GM21360 (cell line): Measurements from ENCODE around the gene PATJ.
"Not testable (repeated sequence)": the region's sequence is repeated elsewhere in the genome, so short reads cannot be mapped to it uniquely, and the experiment has no call there.

Experiments used
- ATAC-seq: cut with Tn5 transposase; IDR thresholded peaks from one replicate; pipeline ENCODE4 v1.9.1; 2021; ENCODE audit warnings: mild to moderate bottlenecking, moderate library complexity; ENCODE audit not compliant: unreplicated experiment

PATJ gene

DNA sequence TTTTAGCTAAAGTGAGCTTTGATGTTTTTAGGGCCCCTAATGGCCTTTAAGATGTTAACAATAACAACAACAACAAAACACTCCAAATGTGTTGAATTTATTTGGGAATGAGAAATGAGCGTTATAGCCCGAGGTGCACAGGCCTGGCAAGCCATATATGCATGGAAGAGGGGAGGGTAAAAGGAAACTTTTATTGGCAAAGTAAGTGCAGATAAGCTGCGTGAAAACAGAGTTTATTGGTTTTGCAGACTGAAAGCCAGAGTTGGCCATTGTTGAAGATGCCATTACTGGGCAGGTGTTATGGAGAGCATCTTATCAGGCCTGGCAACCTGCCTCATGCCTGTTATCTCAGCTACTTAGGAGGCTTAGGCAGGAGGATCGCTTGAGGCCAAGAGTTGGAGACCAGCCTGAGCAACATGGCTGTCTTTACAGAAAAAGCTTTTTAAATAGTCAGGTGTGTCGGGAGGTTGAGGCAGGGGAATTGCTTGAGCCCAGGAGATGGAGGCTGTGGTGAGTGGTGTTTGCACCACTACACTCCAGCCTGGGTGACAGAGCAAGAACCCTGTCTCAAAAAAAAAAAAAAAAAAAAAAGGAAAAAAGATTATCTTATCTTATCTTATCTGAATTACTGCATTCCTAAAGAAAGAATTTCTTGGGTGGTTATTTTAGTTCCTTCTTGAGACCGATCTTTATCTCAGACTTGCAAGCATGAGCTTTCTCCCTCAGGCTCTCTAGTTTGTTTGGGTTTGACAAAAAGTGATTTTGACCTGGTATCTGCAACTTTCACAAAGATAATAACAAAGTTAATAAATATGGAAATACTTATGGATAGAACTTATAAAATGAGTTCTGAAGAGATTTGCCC, 1.7 kb downstream of the PATJ start:
- no peak for ATAC-seq

- no peak for ATAC-seq
Observed at GRCh38 chr1:61746813-61747212, 4.5 kb downstream of the PATJ start.

GRCh38 chr1:61748566-61748965, 6.3 kb downstream of the PATJ start:
- ATAC-seq = no peak

DNA sequence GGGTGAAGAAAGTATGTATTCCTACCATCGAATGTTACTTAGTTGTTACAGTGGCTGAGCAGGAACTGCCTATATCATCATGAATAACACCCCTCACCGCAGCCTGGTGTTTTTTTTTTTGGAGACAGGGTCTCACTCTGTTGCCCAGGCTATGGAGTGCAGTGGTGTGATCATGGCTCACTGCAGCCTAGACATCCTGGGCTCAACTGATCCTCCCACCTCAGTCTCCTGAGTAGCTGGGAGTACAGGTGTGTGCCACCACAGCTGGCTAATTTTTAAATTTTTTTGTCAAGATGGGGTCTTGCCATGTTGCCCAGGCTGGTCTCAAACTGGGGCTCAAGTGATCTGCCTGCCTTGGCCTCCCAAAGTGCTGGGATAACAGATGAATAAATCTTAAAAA, 7.3 kb downstream of the PATJ start:
- no peak for ATAC-seq

- ATAC-seq = no peak
Observed at GRCh38 chr1:61752921-61753389, 10.7 kb downstream of the PATJ start.

- no peak for ATAC-seq
Observed at GRCh38 chr1:61753998-61754508, 11.8 kb downstream of the PATJ start.

GRCh38 chr1:61754545-61754944, 12.3 kb downstream of the PATJ start:
- ATAC-seq = no peak

- no peak for ATAC-seq
Observed at GRCh38 chr1:61756773-61757172, 14.5 kb downstream of the PATJ start.

- ATAC-seq = no peak
Observed at GRCh38 chr1:61757950-61758349, 15.7 kb downstream of the PATJ start.

GRCh38 chr1:61770131-61770530, 27.9 kb downstream of the PATJ start:
- no peak for ATAC-seq

DNA sequence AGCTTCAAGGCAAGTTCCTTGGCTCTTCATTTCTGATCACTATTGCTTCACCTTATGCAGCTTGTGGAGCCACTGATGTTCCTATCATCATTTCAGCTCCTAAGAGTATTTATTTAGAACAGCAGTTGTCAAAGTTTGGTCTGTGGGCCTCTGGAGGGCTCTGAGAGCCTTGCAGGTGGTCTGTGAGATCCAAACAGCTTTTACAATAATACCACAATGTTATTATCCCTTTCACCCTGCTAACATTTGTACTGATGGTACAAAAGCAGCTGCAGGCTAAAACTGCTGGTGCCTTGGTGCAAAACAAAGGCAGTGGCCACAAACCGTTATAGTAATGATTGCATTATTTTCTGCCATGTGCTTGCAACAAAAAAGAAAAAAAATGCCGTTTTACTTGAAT, 33.8 kb downstream of the PATJ start:
- no peak for ATAC-seq

GRCh38 chr1:61779231-61779630, 37.0 kb downstream of the PATJ start:
- no peak for ATAC-seq

DNA sequence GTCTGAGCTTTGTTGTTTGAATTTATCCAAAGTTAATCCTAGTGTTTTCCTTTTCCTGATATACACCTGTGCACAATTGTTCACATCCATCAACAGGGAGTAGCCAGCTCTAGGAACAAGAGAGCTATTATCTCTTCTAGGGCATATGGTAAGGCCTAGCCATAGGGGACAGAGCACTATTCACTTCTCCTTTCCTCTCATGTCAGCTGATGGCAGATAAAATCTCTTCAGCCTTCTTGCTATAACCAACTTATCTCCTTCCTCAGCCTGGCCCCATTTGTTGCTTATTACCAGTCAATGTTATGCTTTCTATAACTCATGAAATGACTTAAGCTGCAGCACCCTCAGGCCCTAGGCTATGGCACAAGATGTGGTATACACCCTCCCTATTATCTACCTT, 38.9 kb downstream of the PATJ start:
- ATAC-seq = no peak

GRCh38 chr1:61782771-61783170, 40.5 kb downstream of the PATJ start:
- peak; percentile 61 for ATAC-seq

DNA sequence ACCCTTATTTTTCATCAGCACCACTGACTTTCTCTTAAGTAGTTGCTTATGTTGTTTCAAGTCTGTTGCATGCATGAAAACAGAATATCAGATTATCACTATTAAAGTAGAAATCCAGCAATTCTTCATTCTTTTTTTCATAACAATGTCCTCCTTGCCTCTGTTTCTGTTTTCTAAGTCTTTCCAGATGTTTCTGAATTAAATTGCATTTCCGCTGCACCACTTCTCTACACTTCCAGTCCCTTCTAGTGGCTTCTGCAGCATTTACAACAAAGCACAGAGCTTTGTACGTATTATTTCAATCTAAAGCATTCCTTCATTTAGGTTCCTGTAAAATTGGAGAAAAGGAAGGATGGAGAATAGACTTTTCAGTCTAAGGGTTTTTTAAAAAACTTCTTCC, 42.4 kb downstream of the PATJ start:
- no peak for ATAC-seq

DNA sequence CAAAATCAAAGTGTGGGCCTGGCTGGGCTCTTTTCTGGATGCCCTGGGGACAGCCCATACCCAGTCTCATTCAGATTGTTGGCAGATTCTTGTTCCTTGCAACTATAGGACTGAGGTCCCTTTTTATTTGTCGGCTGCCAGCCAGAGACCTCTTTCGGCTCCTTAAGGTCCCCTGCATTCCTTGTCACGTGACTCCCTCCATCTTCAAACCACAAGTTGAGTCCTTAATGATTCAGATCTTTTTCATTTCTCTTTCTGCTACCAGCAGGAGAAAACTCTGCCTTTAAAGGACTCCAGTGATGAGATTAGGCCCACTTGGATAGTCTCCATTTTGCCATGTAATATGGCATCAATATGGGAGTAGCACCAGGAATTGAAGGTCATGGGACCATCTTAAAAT, 48.6 kb downstream of the PATJ start:
- no peak for ATAC-seq

DNA sequence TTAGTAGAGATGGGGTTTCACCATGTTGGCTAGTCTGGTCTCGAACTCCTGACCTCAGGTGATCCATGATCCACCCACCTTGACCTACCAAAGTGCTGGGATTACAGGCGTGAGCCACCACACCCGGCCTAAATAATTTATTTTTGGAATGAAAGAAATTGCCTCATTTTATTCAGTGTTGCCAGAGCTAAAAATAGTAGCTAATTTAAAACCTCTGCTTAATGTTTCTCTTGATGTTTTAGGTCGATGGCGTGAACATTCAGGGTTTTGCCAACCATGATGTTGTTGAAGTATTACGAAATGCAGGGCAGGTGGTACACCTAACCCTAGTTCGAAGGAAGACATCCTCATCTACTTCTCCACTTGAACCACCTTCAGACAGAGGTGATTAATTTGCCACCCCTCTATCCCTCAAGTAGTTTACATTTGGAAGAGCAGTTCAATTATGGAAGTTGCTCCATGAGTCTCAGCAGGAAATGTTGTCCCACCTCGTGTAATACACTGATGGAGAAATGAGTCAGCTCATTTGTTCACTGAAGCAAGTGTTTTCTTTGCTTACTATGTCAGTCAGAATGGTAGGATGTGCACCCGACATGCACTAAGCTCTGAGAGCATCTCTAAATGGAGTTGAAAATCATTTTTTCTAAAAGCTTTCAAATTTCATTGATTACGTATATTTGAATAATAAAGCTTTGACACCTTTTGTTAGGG, 54.9 kb downstream of the PATJ start:
- ATAC-seq = no peak

DNA sequence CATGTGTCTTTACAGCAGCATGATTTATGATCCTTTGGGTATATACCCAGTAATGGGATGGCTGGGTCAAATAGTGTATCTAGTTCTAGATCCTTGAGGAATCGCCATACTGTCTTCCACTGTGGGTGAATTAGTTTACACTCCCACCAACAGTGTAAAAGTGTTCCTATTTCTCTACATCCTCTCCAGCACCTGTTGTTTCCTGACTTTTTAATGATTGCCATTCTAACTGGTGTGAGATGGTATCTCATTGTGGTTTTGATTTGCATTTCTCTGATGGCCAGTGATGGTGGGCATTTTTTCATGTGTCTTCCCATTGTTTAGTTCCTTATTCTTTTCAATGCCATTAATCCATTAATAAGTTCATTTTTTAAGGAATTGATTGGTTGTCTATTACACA, 58.8 kb downstream of the PATJ start:
- not testable (repeated sequence) for ATAC-seq

DNA sequence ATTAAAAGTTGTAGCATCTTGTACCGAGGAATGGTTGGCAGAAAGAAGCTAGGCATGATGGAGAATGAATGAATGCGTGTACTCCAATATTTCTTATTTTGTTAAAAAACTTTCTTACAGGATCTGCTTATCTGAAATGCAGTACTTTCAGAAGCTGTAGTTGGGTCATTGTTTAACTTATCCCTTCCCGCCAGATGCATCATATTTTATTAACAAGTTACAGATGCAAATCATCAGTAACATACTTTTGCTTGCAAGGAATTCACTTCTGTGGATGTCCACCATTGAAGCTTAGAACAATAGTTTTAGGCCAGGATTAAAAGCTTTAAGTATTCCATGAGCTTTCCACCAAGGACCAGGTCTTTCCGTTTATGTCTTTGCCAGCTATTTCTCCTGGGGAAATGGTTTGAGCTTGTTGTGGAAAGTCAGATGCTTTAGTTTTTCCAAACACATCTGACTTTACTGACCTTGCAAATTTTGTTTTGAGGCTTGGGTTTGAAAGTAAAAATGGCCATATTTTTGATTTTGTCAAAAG, 65.4 kb downstream of the PATJ start:
- ATAC-seq = no peak

- ATAC-seq = no peak
Observed at GRCh38 chr1:61808321-61808720, 66.0 kb downstream of the PATJ start.

DNA sequence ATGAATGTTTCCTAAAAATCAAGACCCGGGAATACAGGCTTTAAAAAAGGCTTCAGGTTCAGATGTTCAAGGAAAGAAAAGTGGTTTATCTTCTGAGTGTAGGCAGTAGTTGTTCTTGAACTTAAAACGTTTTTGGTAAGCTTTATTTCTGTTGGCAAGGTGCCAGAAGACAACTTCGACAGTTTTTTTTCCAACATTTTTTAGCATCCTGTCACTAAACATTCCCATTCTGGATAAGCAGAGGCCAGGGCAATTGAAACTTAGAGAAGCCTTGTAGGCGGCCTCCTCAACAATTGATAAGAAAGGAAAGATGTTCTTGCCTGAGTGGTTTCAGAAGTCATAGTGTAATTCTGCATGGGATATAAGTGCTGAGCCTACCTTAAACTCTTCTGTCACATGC, 66.7 kb downstream of the PATJ start:
- no peak for ATAC-seq

DNA sequence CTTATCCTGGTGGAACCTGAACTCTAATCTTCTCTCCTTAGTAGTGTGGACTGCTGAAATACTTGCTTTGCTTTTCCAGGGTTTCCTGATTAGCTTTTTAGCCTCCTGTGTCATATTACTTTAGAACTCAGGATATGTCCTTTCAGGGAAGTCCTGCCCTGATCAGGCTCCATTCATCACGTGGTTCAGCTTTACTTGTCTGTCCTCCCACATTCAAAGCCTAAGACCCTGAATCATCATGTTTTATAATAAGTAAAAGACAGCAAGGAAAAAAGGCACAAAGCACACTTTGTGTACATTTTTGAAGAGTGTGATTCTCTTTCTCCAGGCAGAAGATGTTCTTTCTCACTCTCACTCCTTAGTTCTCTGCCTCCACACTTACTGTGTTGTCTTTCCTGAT, 70.6 kb downstream of the PATJ start:
- ATAC-seq = no peak
